DND-41 (cell line): ENCODE measurements around the gene HSD11B1L.

Experiments
- ATAC-seq: fragments of 200-7000 bp; cut with Tn5 transposase; 3 replicates; pipeline ENCODE4 v1.9.1; 2021; ENCODE audit warnings: low read depth; ENCODE audit not compliant: insufficient read depth
- DNase-seq: peaks from one replicate; pipeline ENCODE4 v3.0.0-alpha.2; 2020
- H2AFZ ChIP-seq: 2 replicates; pipeline ENCODE4 v1.6.0; 2012; ENCODE audit warnings: low read depth, low read length
- H3K27ac ChIP-seq: 2 replicates; pipeline ENCODE4 v1.5.1; 2012; ENCODE audit warnings: low read length, inconsistent platforms
- H3K27me3 ChIP-seq: fragments of 200-600 bp; sonication (generic); 2 replicates; pipeline ENCODE4 v1.6.0; 2012; ENCODE audit warnings: low read length, mild to moderate bottlenecking, inconsistent platforms; ENCODE audit not compliant: insufficient read depth, poor library complexity
- H3K36me3 ChIP-seq: 2 replicates; pipeline ENCODE4 v1.5.1; 2012; ENCODE audit warnings: low read length, inconsistent platforms; ENCODE audit not compliant: insufficient read depth
- H3K4me1 ChIP-seq: 2 replicates; pipeline ENCODE4 v1.5.1; 2012; ENCODE audit warnings: mild to moderate bottlenecking, low read length; ENCODE audit not compliant: insufficient read depth
- H3K4me2 ChIP-seq: 2 replicates; pipeline ENCODE4 v1.6.0; 2012; ENCODE audit warnings: mild to moderate bottlenecking, moderate library complexity, low read length, inconsistent platforms; ENCODE audit not compliant: insufficient read depth
- H3K4me3 ChIP-seq, 2 experiments: fragments of 200-600 bp in 1 of 2; shearing (Covaris generic) in 1 of 2; 2 replicates each; pipeline ENCODE4 v1.5.1; 2012 to 2016; ENCODE audit warnings: inconsistent platforms in 2 of 2, low read length in 2 of 2, mild to moderate bottlenecking in 2 of 2, low read depth in 1 of 2, moderate library complexity in 1 of 2
- H3K79me2 ChIP-seq: 2 replicates; pipeline ENCODE4 v1.6.0; 2012; ENCODE audit warnings: low read length, inconsistent platforms; ENCODE audit not compliant: insufficient read depth
- H3K9ac ChIP-seq: 2 replicates; pipeline ENCODE4 v1.6.0; 2012; ENCODE audit warnings: low read depth, mild to moderate bottlenecking, inconsistent platforms, low read length, moderate library complexity
- H3K9me3 ChIP-seq: 2 replicates; pipeline ENCODE4 v1.5.1; 2012; ENCODE audit warnings: low read length, moderate library complexity, mild to moderate bottlenecking, inconsistent platforms; ENCODE audit not compliant: insufficient read depth, severe bottlenecking
- H4K20me1 ChIP-seq: 2 replicates; pipeline ENCODE4 v1.6.0; 2012; ENCODE audit warnings: low read length; ENCODE audit not compliant: insufficient read depth
- EZH2 ChIP-seq: IDR thresholded peaks from 3 replicates; pipeline ENCODE4 v1.6.1; 2012; ENCODE audit warnings: borderline replicate concordance, low read depth, mild to moderate bottlenecking, moderate library complexity, low read length, inconsistent platforms; ENCODE audit not compliant: severe bottlenecking
- TF ChIP-seq, protein P1 (sequence below): IDR thresholded peaks from 2 replicates; pipeline ENCODE4 v1.5.1; 2012; ENCODE audit warnings: borderline replicate concordance, low read length, moderate library complexity, mild to moderate bottlenecking; ENCODE audit not compliant: poor library complexity, severe bottlenecking; ENCODE audit errors: extremely low read depth

The HSD11B1L gene

DNA sequence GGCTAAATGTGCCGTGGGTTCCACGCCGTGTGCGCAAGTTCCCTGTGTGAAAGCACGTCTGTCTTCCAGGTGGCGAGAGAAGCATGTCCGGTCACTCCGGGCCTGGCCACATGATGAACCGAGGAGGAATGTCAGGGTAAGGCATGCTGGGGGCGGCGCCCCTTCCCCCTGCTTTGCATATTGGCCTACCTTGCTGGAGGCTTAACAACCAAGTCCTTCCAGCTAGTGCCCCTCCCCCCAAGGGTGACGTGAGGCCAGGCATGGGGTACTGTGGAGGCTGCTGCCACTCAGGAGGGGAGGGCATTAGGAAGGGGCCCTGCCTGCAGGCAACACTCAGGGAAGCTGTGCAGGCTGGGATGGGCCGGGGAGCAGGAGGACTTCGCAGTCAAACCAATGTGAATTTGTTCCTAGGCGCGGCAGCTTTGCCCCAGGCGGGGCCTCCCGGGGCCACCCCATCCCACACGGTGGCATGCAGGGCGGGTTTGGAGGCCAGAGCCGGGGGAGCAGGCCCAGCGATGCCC, 13.0 kb upstream of the HSD11B1L start:
- no peaks in the 10 kb centered on the region for H3K4me1 ChIP-seq
- no peak overlapping the region for H3K4me2 ChIP-seq
- ATAC-seq (no peak), DNase-seq (no peak)
- H3K27me3 ChIP-seq = no peaks in the 10 kb centered on the region
- no peak overlapping the region for H3K4me3 ChIP-seq
- peaks cover 13% of the 10 kb centered on the region for H4K20me1 ChIP-seq
- no peak overlapping the region for H3K27ac ChIP-seq
- TF ChIP-seq EZH2 = no peak
- TF ChIP-seq, protein P1, sequence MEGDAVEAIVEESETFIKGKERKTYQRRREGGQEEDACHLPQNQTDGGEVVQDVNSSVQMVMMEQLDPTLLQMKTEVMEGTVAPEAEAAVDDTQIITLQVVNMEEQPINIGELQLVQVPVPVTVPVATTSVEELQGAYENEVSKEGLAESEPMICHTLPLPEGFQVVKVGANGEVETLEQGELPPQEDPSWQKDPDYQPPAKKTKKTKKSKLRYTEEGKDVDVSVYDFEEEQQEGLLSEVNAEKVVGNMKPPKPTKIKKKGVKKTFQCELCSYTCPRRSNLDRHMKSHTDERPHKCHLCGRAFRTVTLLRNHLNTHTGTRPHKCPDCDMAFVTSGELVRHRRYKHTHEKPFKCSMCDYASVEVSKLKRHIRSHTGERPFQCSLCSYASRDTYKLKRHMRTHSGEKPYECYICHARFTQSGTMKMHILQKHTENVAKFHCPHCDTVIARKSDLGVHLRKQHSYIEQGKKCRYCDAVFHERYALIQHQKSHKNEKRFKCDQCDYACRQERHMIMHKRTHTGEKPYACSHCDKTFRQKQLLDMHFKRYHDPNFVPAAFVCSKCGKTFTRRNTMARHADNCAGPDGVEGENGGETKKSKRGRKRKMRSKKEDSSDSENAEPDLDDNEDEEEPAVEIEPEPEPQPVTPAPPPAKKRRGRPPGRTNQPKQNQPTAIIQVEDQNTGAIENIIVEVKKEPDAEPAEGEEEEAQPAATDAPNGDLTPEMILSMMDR = no peak
- no peaks in the 10 kb centered on the region for H3K9me3 ChIP-seq
- no peaks in the 10 kb centered on the region for H3K79me2 ChIP-seq
- H3K36me3 ChIP-seq = peaks cover 82% of the 10 kb centered on the region
- H2AFZ ChIP-seq = no peak overlapping the region
- H3K9ac ChIP-seq = no peak overlapping the region

GRCh38 chr19:5669212-5669611, 11.6 kb upstream of the HSD11B1L start:
- H3K27ac ChIP-seq = no peak overlapping the region
- no peak overlapping the region for H3K4me3 ChIP-seq
- H3K4me2 ChIP-seq = no peak overlapping the region
- H3K27me3 ChIP-seq = no peaks in the 10 kb centered on the region
- no peaks in the 10 kb centered on the region for H3K4me1 ChIP-seq
- peaks cover 74% of the 10 kb centered on the region for H3K36me3 ChIP-seq
- no peak overlapping the region for H3K9ac ChIP-seq
- TF ChIP-seq EZH2 = no peak
- TF ChIP-seq, protein P1 = no peak
- ATAC-seq (no peak), DNase-seq (no peak)
- H3K9me3 ChIP-seq = no peaks in the 10 kb centered on the region
- no peaks in the 10 kb centered on the region for H3K79me2 ChIP-seq
- peaks cover 13% of the 10 kb centered on the region for H4K20me1 ChIP-seq
- H2AFZ ChIP-seq = no peak overlapping the region

DNA sequence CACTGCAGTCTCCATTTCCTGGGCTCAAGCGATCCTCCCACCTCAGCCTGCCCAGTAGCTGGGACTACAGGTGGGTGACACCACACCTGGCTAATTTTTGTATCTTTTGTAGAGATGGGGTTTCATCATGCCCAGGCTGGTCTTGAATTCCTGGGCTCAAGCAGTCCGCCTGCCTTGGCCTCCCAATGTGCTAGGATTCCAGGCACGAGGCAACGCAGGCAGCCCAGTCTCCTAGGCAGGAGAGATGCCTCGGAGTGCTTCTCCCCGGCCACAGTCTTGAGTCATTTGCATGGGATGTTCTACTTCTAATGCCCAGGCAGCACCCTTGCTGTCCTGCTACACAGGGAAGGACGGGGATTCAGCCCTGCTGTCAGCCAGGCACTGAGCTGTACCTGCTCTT, 9.2 kb upstream of the HSD11B1L start:
- ATAC-seq (no peak), DNase-seq (no peak)
- no peak overlapping the region for H2AFZ ChIP-seq
- H3K27ac ChIP-seq = no peak overlapping the region
- H3K9me3 ChIP-seq = no peaks in the 10 kb centered on the region
- H3K79me2 ChIP-seq = no peaks in the 10 kb centered on the region
- no peaks in the 10 kb centered on the region for H3K27me3 ChIP-seq
- H3K36me3 ChIP-seq = peaks cover 50% of the 10 kb centered on the region
- no peak overlapping the region for H3K4me3 ChIP-seq
- H3K9ac ChIP-seq = no peak overlapping the region
- H3K4me1 ChIP-seq = no peaks in the 10 kb centered on the region
- TF ChIP-seq, protein P1 = no peak
- no peak for TF ChIP-seq EZH2
- H4K20me1 ChIP-seq = peaks cover 14% of the 10 kb centered on the region
- no peak overlapping the region for H3K4me2 ChIP-seq
